NB4 (cell line): ENCODE data around the gene C10orf143.

Source experiments
- POLR2A ChIP-seq: IDR thresholded peaks from 2 replicates; pipeline ENCODE4 v1.6.1; 2011; ENCODE audit warnings: mild to moderate bottlenecking; ENCODE audit not compliant: insufficient read length; ENCODE audit errors: extremely low read depth
- TF ChIP-seq, protein P1 (sequence below): IDR thresholded peaks from one replicate; pipeline ENCODE4 v1.5.1; 2012; ENCODE audit warnings: low read depth, low read length

DNA sequence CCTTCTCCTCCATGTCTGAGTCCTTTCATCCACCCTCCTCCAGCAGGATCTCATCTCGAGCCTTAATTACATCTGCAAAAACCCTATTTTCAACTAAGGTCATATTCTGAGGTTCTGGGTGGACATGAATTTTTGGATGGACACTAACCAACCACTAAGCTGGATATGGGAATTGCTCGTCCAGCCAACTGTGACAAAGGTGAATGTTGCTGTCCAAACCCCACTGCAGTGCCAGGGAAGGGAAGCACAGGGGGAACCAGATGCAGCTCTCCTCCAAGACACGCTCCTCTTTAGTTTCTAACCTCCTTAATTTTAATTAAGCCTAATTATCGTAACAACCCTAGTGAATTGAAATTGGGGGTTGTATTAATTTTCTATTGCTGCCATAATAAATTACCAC lies 81.4 kb downstream of the C10orf143 start:
- TF ChIP-seq, protein P1, sequence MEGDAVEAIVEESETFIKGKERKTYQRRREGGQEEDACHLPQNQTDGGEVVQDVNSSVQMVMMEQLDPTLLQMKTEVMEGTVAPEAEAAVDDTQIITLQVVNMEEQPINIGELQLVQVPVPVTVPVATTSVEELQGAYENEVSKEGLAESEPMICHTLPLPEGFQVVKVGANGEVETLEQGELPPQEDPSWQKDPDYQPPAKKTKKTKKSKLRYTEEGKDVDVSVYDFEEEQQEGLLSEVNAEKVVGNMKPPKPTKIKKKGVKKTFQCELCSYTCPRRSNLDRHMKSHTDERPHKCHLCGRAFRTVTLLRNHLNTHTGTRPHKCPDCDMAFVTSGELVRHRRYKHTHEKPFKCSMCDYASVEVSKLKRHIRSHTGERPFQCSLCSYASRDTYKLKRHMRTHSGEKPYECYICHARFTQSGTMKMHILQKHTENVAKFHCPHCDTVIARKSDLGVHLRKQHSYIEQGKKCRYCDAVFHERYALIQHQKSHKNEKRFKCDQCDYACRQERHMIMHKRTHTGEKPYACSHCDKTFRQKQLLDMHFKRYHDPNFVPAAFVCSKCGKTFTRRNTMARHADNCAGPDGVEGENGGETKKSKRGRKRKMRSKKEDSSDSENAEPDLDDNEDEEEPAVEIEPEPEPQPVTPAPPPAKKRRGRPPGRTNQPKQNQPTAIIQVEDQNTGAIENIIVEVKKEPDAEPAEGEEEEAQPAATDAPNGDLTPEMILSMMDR = no peak
- no peak for TF ChIP-seq POLR2A
